B cell (primary cell): ENCODE results near the gene MAGEA11. TPM values are rescaled to one million over a fixed set of nuclear protein-coding genes. Genes with fewer than 3 reads are reported as not detected.
"Not testable (repeated sequence)": the region's sequence is repeated elsewhere in the genome, so short reads cannot be mapped to it uniquely, and the experiment has no call there.

ENCODE experiments used
- ATAC-seq: fragments of 200-7000 bp; cut with Tn5 transposase; one replicate; pipeline ENCODE4 v1.10.0; 2021; ENCODE audit warnings: low read depth, mild to moderate bottlenecking, moderate number of reproducible peaks, moderate library complexity
- CTCF ChIA-PET: fragments of 350-600 bp; sonication (Branson Sonifier 250); formaldehyde crosslinking; loops from one replicate; lab custom pipeline; 2021; ENCODE audit warnings: antibody characterized with exemption, inconsistent platforms; lab: Charles Lee
- POLR2A ChIA-PET: fragments of 350-600 bp; sonication (Branson Sonifier 250); formaldehyde crosslinking; loops from one replicate; lab custom pipeline; 2021; ENCODE audit warnings: antibody characterized with exemption; lab: Charles Lee
- DNase-seq: peaks from one replicate; pipeline ENCODE4 v3.0.0; 2013
- H2AFZ ChIP-seq: 2 replicates; pipeline ENCODE4 v1.6.1; 2012; ENCODE audit warnings: mild to moderate bottlenecking, low read depth, low read length; ENCODE audit not compliant: insufficient read depth, poor library complexity, severe bottlenecking
- H3K27ac ChIP-seq, 2 donors: 1 replicate in 1 of 2; 2 replicates in 1 of 2; pipeline ENCODE4 v1.5.1; 2012 to 2013; ENCODE audit warnings: low read length in 2 of 2, mild to moderate bottlenecking in 2 of 2, moderate library complexity in 1 of 2
- H3K27me3 ChIP-seq, 4 experiments: fragments of 200-600 bp in 1 of 4; sonication (generic) in 1 of 4; replicated peaks in 1 of 4; 1 replicate in 2 of 4; 2 replicates in 2 of 4; pipeline versions ENCODE4 v1.6.1 to v1.7.0; 2013 to 2016; ENCODE audit warnings: low read length in 3 of 4, mild to moderate bottlenecking in 2 of 4, mixed read lengths in 1 of 4, moderate library complexity in 1 of 4; ENCODE audit not compliant: insufficient read depth in 4 of 4, control insufficient read depth in 3 of 4; ENCODE audit errors: control extremely low read depth in 1 of 4
- H3K36me3 ChIP-seq, 2 experiments: replicated peaks in 1 of 2; 1 replicate in 1 of 2; 2 replicates in 1 of 2; pipeline versions ENCODE4 v1.6.1 to v1.7.1; 2013; ENCODE audit warnings: low read length in 1 of 2; ENCODE audit not compliant: insufficient read depth in 2 of 2, control insufficient read depth in 1 of 2; ENCODE audit errors: control extremely low read depth in 1 of 2, extremely low read depth in 1 of 2
- H3K4me1 ChIP-seq, 2 donors: fragments of 200-600 bp in 1 of 2; sonication (generic) in 1 of 2; 1 replicate in 1 of 2; 2 replicates in 1 of 2; pipeline versions ENCODE4 v1.5.1 to v1.6.1; 2013 to 2017; ENCODE audit warnings: low read length in 2 of 2; ENCODE audit not compliant: control insufficient read depth in 2 of 2, insufficient read depth in 2 of 2
- H3K4me2 ChIP-seq: replicated peaks from 2 replicates; pipeline ENCODE3; 2012; ENCODE audit warnings: mild to moderate bottlenecking, low read depth, low read length; ENCODE audit not compliant: poor library complexity, severe bottlenecking
- H3K4me3 ChIP-seq, 5 experiments: fragments of 200-600 bp in 1 of 5; sonication (generic) in 1 of 5; 1 replicate in 3 of 5; 2 replicates in 2 of 5; pipeline versions ENCODE4 v1.5.1 to v1.7.0; 2011 to 2016; ENCODE audit warnings: low read length in 4 of 5, mild to moderate bottlenecking in 4 of 5, low read depth in 2 of 5, control low read depth in 1 of 5, moderate library complexity in 1 of 5; ENCODE audit not compliant: insufficient read depth in 1 of 5; ENCODE audit errors: control extremely low read depth in 1 of 5, extremely low read depth in 1 of 5
- H3K79me2 ChIP-seq: fragments of 200-600 bp; sonication (generic); one replicate; pipeline ENCODE4 v1.6.0; 2016; ENCODE audit warnings: low read length; ENCODE audit not compliant: control insufficient read depth, insufficient read depth
- H3K9ac ChIP-seq: fragments of 200-600 bp; sonication (generic); 2 replicates; pipeline ENCODE4 v1.6.1; 2017; ENCODE audit warnings: mild to moderate bottlenecking, low read length, moderate library complexity
- H3K9me3 ChIP-seq, 3 donors: one replicate each; pipeline versions ENCODE4 v1.6.1 to v1.7.1; 2013; ENCODE audit warnings: low read length in 2 of 3; ENCODE audit not compliant: control insufficient read depth in 2 of 3, insufficient read depth in 1 of 3; ENCODE audit errors: control extremely low read depth in 1 of 3
- H4K20me1 ChIP-seq: 2 replicates; pipeline ENCODE4 v1.6.0; 2012; ENCODE audit warnings: mild to moderate bottlenecking, low read length; ENCODE audit not compliant: insufficient read depth, control insufficient read depth, poor library complexity, severe bottlenecking
- H3K27ac Mint-ChIP-seq: one replicate; pipeline ENCODE4 v1.8.0; 2021; ENCODE audit warnings: mixed read lengths
- H3K27me3 Mint-ChIP-seq: one replicate; pipeline ENCODE4 v1.8.0; 2021; ENCODE audit warnings: mixed read lengths
- H3K4me1 Mint-ChIP-seq: one replicate; pipeline ENCODE4 v1.8.0; 2021; ENCODE audit warnings: mixed read lengths
- H3K4me3 Mint-ChIP-seq: one replicate; pipeline ENCODE4 v1.8.0; 2021; ENCODE audit warnings: mixed read lengths
- H3K9me3 Mint-ChIP-seq: one replicate; pipeline ENCODE4 v1.8.0; 2022; ENCODE audit warnings: mixed read lengths; ENCODE audit not compliant: insufficient read depth
- EZH2 ChIP-seq: IDR thresholded peaks from 2 replicates; pipeline ENCODE4 v1.6.1; 2012; ENCODE audit warnings: borderline replicate concordance, low read depth, mild to moderate bottlenecking, moderate library complexity, low read length; ENCODE audit not compliant: insufficient read depth, poor library complexity, severe bottlenecking
- WGBS: methylation state at CpG from one replicate; pipeline ENCODE4 v1.1.5; 2013; ENCODE audit warnings: missing lambda C conversion rate; ENCODE audit not compliant: insufficient coverage; 5-methylcytosine and 5-hydroxymethylcytosine counted together
- intact Hi-C: fragments of 100-400 bp; cut with micrococcal nuclease; formaldehyde crosslinking; loops from one replicate; pipeline ENCODE4 v1.10.0; 2022
- polyA plus RNA-seq: library from polyadenylated mRNA; depleted of rRNA; stranded (reverse); fragments of >200 nt; gene quantifications from 2 replicates; pipeline ENCODE4 v1.2.3, GENCODE V29; 2012
- total RNA-seq, 2 donors: library from RNA; stranded (reverse); fragments of 120-200 nt in 1 of 2; gene quantifications; 1 replicate in 1 of 2; 2 replicates in 1 of 2; pipeline versions ENCODE4 v1.2.3 to v1.2.4, GENCODE V29; 2013 to 2022
- TF ChIP-seq, protein P1 (sequence below): fragments of 200-600 bp; IDR thresholded peaks from one replicate; pipeline ENCODE4 v1.8.0; 2022; ENCODE audit warnings: antibody characterized with exemption, mild to moderate bottlenecking

Gene MAGEA11
- total and polyA plus RNA-seq, 2 donors (not counting 1 experiment from before 2014, with no cell fraction given) = not detected

DNA sequence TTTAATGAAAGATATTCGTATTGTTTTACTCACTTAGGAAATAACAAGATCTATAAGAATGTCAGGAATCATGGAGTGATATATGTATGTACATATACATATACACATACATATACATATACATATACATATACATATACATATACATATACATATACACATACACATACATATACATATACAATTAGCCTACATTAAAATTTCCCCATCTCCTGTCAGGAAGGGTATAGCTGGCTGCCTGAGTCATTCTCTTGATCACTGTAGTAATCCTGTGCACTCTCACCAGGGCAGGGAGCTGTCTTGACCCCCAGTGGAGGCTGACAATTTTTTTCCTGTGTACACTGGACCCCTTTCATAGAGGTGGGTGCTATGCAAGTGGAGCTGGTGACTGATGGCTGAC, 23.3 kb upstream of the MAGEA11 start:
- Histone ChIP-seq H3K4me3 (no peak overlapping the region), H3K36me3 (no peaks in the 10 kb centered on the region), H3K4me2 (no peak overlapping the region), H3K79me2 (no peaks in the 10 kb centered on the region), H3K27me3 (no peaks in the 10 kb centered on the region), H3K9ac (no peak overlapping the region), H3K4me1 (no peaks in the 10 kb centered on the region), H3K9me3 (peaks cover 0 to 3% (median 0%) of the 10 kb centered on the region in 3 donors), H4K20me1 (no peaks in the 10 kb centered on the region), H3K27ac (no peak overlapping the region), H2AFZ (no peak overlapping the region)
- Mint-ChIP-seq H3K27me3 (peaks cover 10% of the 10 kb centered on the region), H3K4me1 (no peaks in the 10 kb centered on the region), H3K27ac (no peak overlapping the region), H3K9me3 (peaks cover 2% of the 10 kb centered on the region), H3K4me3 (no peak overlapping the region)
- intact Hi-C loops = no loop called here
- CTCF ChIA-PET = no interaction called here
- TF ChIP-seq, protein P1, sequence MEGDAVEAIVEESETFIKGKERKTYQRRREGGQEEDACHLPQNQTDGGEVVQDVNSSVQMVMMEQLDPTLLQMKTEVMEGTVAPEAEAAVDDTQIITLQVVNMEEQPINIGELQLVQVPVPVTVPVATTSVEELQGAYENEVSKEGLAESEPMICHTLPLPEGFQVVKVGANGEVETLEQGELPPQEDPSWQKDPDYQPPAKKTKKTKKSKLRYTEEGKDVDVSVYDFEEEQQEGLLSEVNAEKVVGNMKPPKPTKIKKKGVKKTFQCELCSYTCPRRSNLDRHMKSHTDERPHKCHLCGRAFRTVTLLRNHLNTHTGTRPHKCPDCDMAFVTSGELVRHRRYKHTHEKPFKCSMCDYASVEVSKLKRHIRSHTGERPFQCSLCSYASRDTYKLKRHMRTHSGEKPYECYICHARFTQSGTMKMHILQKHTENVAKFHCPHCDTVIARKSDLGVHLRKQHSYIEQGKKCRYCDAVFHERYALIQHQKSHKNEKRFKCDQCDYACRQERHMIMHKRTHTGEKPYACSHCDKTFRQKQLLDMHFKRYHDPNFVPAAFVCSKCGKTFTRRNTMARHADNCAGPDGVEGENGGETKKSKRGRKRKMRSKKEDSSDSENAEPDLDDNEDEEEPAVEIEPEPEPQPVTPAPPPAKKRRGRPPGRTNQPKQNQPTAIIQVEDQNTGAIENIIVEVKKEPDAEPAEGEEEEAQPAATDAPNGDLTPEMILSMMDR = no peak
- TF ChIP-seq EZH2 = no peak
- no CpG with 5 or more reads among the region's 1 CpG for WGBS
- POLR2A ChIA-PET = no interaction called here
- DNase-seq (no peak), ATAC-seq (no peak)

- ChIA-PET CTCF (no interaction called here), POLR2A (no interaction called here)
- no peak overlapping the region for H3K9ac ChIP-seq
- peaks cover 0 to 3% (median 0%) of the 10 kb centered on the region in 3 donors for H3K9me3 ChIP-seq
- H3K79me2 ChIP-seq = no peaks in the 10 kb centered on the region
- H3K36me3 ChIP-seq = no peaks in the 10 kb centered on the region
- H3K4me3 ChIP-seq = no peak overlapping the region
- intact Hi-C loops = no loop called here
- H3K27me3 Mint-ChIP-seq = peaks cover 15% of the 10 kb centered on the region
- no CpG with 5 or more reads among the region's 1 CpG for WGBS
- H3K27ac Mint-ChIP-seq = no peak overlapping the region
- no peak for TF ChIP-seq EZH2
- TF ChIP-seq, protein P1 = no peak
- H4K20me1 ChIP-seq = no peaks in the 10 kb centered on the region
- H3K27me3 ChIP-seq = no peaks in the 10 kb centered on the region
- H3K4me2 ChIP-seq = no peak overlapping the region
- peaks cover 2% of the 10 kb centered on the region for H3K9me3 Mint-ChIP-seq
- H2AFZ ChIP-seq = no peak overlapping the region
- DNase-seq = no peak
- no peak overlapping the region for H3K27ac ChIP-seq
- no peaks in the 10 kb centered on the region for H3K4me1 ChIP-seq
- ATAC-seq = no peak
- H3K4me1 Mint-ChIP-seq = no peaks in the 10 kb centered on the region
- no peak overlapping the region for H3K4me3 Mint-ChIP-seq
Observed at GRCh38 chrX:149691794-149692193, 20.1 kb upstream of the MAGEA11 start.

GRCh38 chrX:149692686-149693272, 19.1 kb upstream of the MAGEA11 start:
- H3K4me3 ChIP-seq = not testable (repeated sequence)

More at GRCh38 chrX:149692686-149693272, 19.1 kb upstream of the MAGEA11 start:
- DNase-seq, H3K4me1 Mint-ChIP-seq, H3K4me3 Mint-ChIP-seq, H3K9me3 ChIP-seq, H3K27ac Mint-ChIP-seq, H3K9ac ChIP-seq, H3K27me3 ChIP-seq, H3K9me3 Mint-ChIP-seq, H4K20me1 ChIP-seq, H3K27ac ChIP-seq, ATAC-seq, H3K79me2 ChIP-seq, intact Hi-C loops, H2AFZ ChIP-seq, POLR2A ChIA-PET, H3K4me1 ChIP-seq, H3K36me3 ChIP-seq, H3K4me2 ChIP-seq: not testable (repeated sequence)
- CTCF ChIA-PET = interaction anchor here (0.7 kb wide), 1 partner anchor 209 kb away, joined by 3 read pairs; no protein-coding TSS in a partner anchor
- H3K27me3 Mint-ChIP-seq = peaks cover 15% of the 10 kb centered on the region
- no CpG with 5 or more reads among the region's 6 CpGs for whole genome bisulfite sequencing
